GM12878 (cell line): Measurements from ENCODE around the gene ZFPM1. TPM values are rescaled to one million over a fixed set of nuclear protein-coding genes. Genes with fewer than 3 reads are reported as not detected.

Source experiments
- ATAC-seq: fragments of 200-7000 bp; cut with Tn5 transposase; 3 replicates; pipeline ENCODE4 v1.9.1; 2020; ENCODE audit warnings: mild to moderate bottlenecking, moderate library complexity
- BruUV-seq: library from RNA; stranded (reverse); fragments of 400-500 nt; replicated peaks from 2 replicates; lab custom pipeline; 2021; lab: Mats Ljungman, UMichigan
- CTCF ChIA-PET: fragments of 300-600 bp; sonication (Branson Sonifier 250); formaldehyde crosslinking; extraction: SDS; loops from one replicate; lab custom pipeline; 2021; ENCODE audit warnings: inconsistent platforms; lab: Yijun Ruan, JAX
- POLR2A ChIA-PET: fragments of 350-600 bp; formaldehyde crosslinking; extraction: SDS; loops from one replicate; lab custom pipeline; 2021; ENCODE audit warnings: inconsistent platforms; lab: Charles Lee
- RAD21 ChIA-PET: fragments of 300-600 bp; sonication (Branson Sonifier 250); formaldehyde crosslinking; loops from one replicate; lab custom pipeline; 2023; ENCODE audit warnings: antibody characterized with exemption; ENCODE audit not compliant: unreplicated experiment; lab: Charles Lee
- SMC1A ChIA-PET: fragments of 300-600 bp; sonication (Branson Sonifier 250); formaldehyde crosslinking; loops from one replicate; lab custom pipeline; 2023; ENCODE audit not compliant: unreplicated experiment, uncharacterized antibody; lab: Charles Lee
- DNase-seq: peaks from one replicate; pipeline ENCODE4 v3.0.0-alpha.2; 2011; ENCODE audit warnings: low read depth, low spot score
- FAIRE-seq: peaks from 3 replicates; lab custom pipeline; 2011; peaks lifted over from hg19 to GRCh38; lab: Jason Lieb, UNC
- H2AFZ ChIP-seq: 2 replicates; pipeline ENCODE4 v1.6.0; 2011; ENCODE audit warnings: low read depth, low read length, control low read depth; ENCODE audit not compliant: control insufficient read depth
- H3K27ac ChIP-seq: 2 replicates; pipeline ENCODE4 v1.5.1; 2011; ENCODE audit warnings: control low read depth; ENCODE audit not compliant: control insufficient read depth, insufficient read depth
- H3K27me3 ChIP-seq, 2 experiments: replicated peaks in 1 of 2; 2 replicates each; pipeline versions ENCODE4 v1.6.0 to v1.6.1; 2011; ENCODE audit warnings: low read length in 1 of 2; ENCODE audit not compliant: control insufficient read depth in 2 of 2, insufficient read depth in 2 of 2
- H3K36me3 ChIP-seq, 2 experiments: 2 replicates each; pipeline ENCODE4 v1.5.1; 2011; ENCODE audit warnings: low read length in 1 of 2; ENCODE audit not compliant: control insufficient read depth in 2 of 2, insufficient read depth in 2 of 2
- H3K4me1 ChIP-seq: 2 replicates; pipeline ENCODE4 v1.6.1; 2011; ENCODE audit warnings: mild to moderate bottlenecking, low read length, moderate library complexity, mixed read lengths; ENCODE audit not compliant: control insufficient read depth, insufficient read depth
- H3K4me2 ChIP-seq: 2 replicates; pipeline ENCODE4 v1.6.0; 2011; ENCODE audit warnings: control low read depth; ENCODE audit not compliant: control insufficient read depth, insufficient read depth
- H3K4me3 ChIP-seq: fragments of 200-600 bp; sonication (generic); 2 replicates; pipeline ENCODE4 v1.5.1; 2016
- H3K79me2 ChIP-seq: 2 replicates; pipeline ENCODE4 v1.6.0; 2011; ENCODE audit warnings: low read length; ENCODE audit not compliant: control insufficient read depth, insufficient read depth
- H3K9ac ChIP-seq: 2 replicates; pipeline ENCODE4 v1.8.0; 2011; ENCODE audit warnings: low read length, control low read depth, mixed read lengths; ENCODE audit not compliant: control insufficient read depth, insufficient read depth
- H3K9me3 ChIP-seq: replicated peaks from 3 replicates; pipeline ENCODE4 v1.5.1; 2011; ENCODE audit warnings: mild to moderate bottlenecking, low read length; ENCODE audit not compliant: control insufficient read depth, insufficient read depth
- H4K20me1 ChIP-seq: 2 replicates; pipeline ENCODE4 v1.6.0; 2011; ENCODE audit not compliant: control insufficient read depth, insufficient read depth
- BCL3 ChIP-seq: IDR thresholded peaks from 2 replicates; pipeline ENCODE4 v1.6.1; 2011; ENCODE audit warnings: borderline replicate concordance, low read depth, mild to moderate bottlenecking, moderate library complexity, low read length; ENCODE audit not compliant: insufficient read depth, poor library complexity, severe bottlenecking
- CBX5 ChIP-seq: sonication (generic); IDR thresholded peaks from 2 replicates; pipeline ENCODE4 v1.6.1; 2016; ENCODE audit warnings: low read depth, moderate library complexity, mild to moderate bottlenecking, inconsistent platforms
- EZH2 ChIP-seq: IDR thresholded peaks from 2 replicates; pipeline ENCODE4 v1.6.1; 2012; ENCODE audit warnings: low read depth, mild to moderate bottlenecking, control low read depth, inconsistent platforms, low read length, borderline replicate concordance; ENCODE audit not compliant: control insufficient read depth
- IKZF2 ChIP-seq, 2 experiments: fragments of 450-650 bp; IDR thresholded peaks; 2 replicates each; pipeline ENCODE4 v1.6.1; 2017; ENCODE audit warnings: mild to moderate bottlenecking in 2 of 2, moderate library complexity in 2 of 2
- KLF5 ChIP-seq: fragments of 450-650 bp; IDR thresholded peaks from 2 replicates; pipeline ENCODE4 v1.6.1; 2014; ENCODE audit warnings: mild to moderate bottlenecking; ENCODE audit not compliant: partially characterized antibody
- MEF2B ChIP-seq: fragments of 450-650 bp; IDR thresholded peaks from 2 replicates; pipeline ENCODE4 v1.6.1; 2018; ENCODE audit warnings: mild to moderate bottlenecking, moderate library complexity; ENCODE audit not compliant: partially characterized antibody, poor library complexity, severe bottlenecking
- MTA3 ChIP-seq: IDR thresholded peaks from 2 replicates; pipeline ENCODE4 v1.6.1; 2012; ENCODE audit warnings: low read length, inconsistent platforms, borderline replicate concordance
- NR2F1 ChIP-seq: fragments of 450-650 bp; conservative IDR thresholded peaks from 2 replicates; pipeline ENCODE4 v1.6.1; 2017; ENCODE audit warnings: mild to moderate bottlenecking
- RB1 ChIP-seq: fragments of 450-650 bp; formaldehyde crosslinking; IDR thresholded peaks from 2 replicates; pipeline ENCODE4 v1.6.1; 2017; ENCODE audit warnings: mild to moderate bottlenecking, borderline replicate concordance
- RFX5 ChIP-seq: IDR thresholded peaks from 2 replicates; pipeline ENCODE4 v1.6.1; 2011; ENCODE audit warnings: low read depth, low read length, improper control_type of control experiment
- SIN3A ChIP-seq: IDR thresholded peaks from 2 replicates; pipeline ENCODE4 v1.6.1; 2012; ENCODE audit warnings: low read depth, low read length, improper control_type of control experiment
- SREBF1 ChIP-seq: IDR thresholded peaks from 2 replicates; pipeline ENCODE4 v1.6.1; 2012; ENCODE audit warnings: mild to moderate bottlenecking, low read length
- TCF12 ChIP-seq: IDR thresholded peaks from 2 replicates; pipeline ENCODE4 v1.6.1; 2011; ENCODE audit warnings: low read depth, mild to moderate bottlenecking, low read length
- USF2 ChIP-seq: IDR thresholded peaks from 2 replicates; pipeline ENCODE4 v1.6.1; 2011; ENCODE audit warnings: low read depth, low read length, improper control_type of control experiment, borderline replicate concordance
- ZBTB33 ChIP-seq: fragments of 450-650 bp; IDR thresholded peaks from 2 replicates; pipeline ENCODE4 v1.6.1; 2017; ENCODE audit warnings: mild to moderate bottlenecking
- ZNF592 ChIP-seq: fragments of 450-650 bp; IDR thresholded peaks from 2 replicates; pipeline ENCODE4 v1.6.1; 2017; ENCODE audit warnings: mild to moderate bottlenecking, moderate library complexity
- WGBS: methylation state at CpG from one replicate; pipeline ENCODE4 v1.1.6; 2016; ENCODE audit warnings: low lambda C conversion rate; ENCODE audit not compliant: insufficient replicate concordance, insufficient coverage; ENCODE audit errors: missing lambda C conversion rate; 5-methylcytosine and 5-hydroxymethylcytosine counted together
- in situ Hi-C: fragments of 300-500 bp; cut with MboI; formaldehyde crosslinking; loops from 9 replicates; pipeline ENCODE4 v1.14.3; 2018; ENCODE audit warnings: mixed read lengths
- intact Hi-C: fragments of 100-400 bp; cut with micrococcal nuclease; formaldehyde crosslinking; loops from one replicate; pipeline ENCODE4 v1.14.2; 2022; ENCODE audit not compliant: unreplicated experiment
- polyA plus RNA-seq, 11 experiments: library from polyadenylated mRNA; depleted of rRNA in 4 of 11; unstranded in 6 of 11; stranded (reverse) in 5 of 11; fragments of >200 nt; fragmentation: Nextera tagmentation in 4 of 11; fragmentation: Illumina TruSeq in 1 of 11; extraction: Ambion mirVana in 4 of 11; extraction: Trizol in 1 of 11; gene quantifications; 1 replicate in 1 of 11; 2 replicates in 10 of 11; pipeline versions ENCODE4 v1.2.1 to v1.2.3, GENCODE V29; 2011 to 2016; ENCODE audit warnings: inconsistent platforms in 2 of 11, missing spikeins in 2 of 11, low read depth in 1 of 11
- total RNA-seq, 4 experiments: library from RNA; depleted of rRNA in 3 of 4; stranded (reverse); fragments of >200 nt in 3 of 4; fragmentation: Illumina TruSeq in 1 of 4; extraction: Trizol in 1 of 4; gene quantifications; 2 replicates each; pipeline versions ENCODE4 v1.2.1 to v1.2.3, GENCODE V29; 2013 to 2021

ZFPM1 gene
- total and polyA plus RNA-seq, 10 of the 15 experiments (the other 5 are each of a cell fraction or from before 2014, with no cell fraction given), result 0.02 to 5.1 (median 0.30) TPM

- in situ Hi-C loops, result no loop called here
- H3K27ac ChIP-seq, result no peak overlapping the region
- H2AFZ ChIP-seq, result no peak overlapping the region
- no peaks in the 10 kb centered on the region for H3K27me3 ChIP-seq
- H3K9me3 ChIP-seq, result no peaks in the 10 kb centered on the region
- H3K4me1 ChIP-seq, result peaks cover 9% of the 10 kb centered on the region
- RAD21 ChIA-PET, result no interaction called here
- CTCF ChIA-PET, result no interaction called here
- no peak for FAIRE-seq
- no peak for ATAC-seq
- intact Hi-C loops, result no loop called here
- no peak overlapping the region for H3K4me3 ChIP-seq
- DNase-seq, result no peak
- WGBS, result 82% methylated on average over 19 of the region's 19 CpGs
- POLR2A ChIA-PET, result interaction anchor here (1.0 kb wide), 1 partner anchor 26 kb away, joined by 3 read pairs; no protein-coding TSS in a partner anchor
- H3K79me2 ChIP-seq, result no peaks in the 10 kb centered on the region
- no TSS peak for BruUV-seq
- SMC1A ChIA-PET, result no interaction called here
- no peaks in the 10 kb centered on the region for H3K36me3 ChIP-seq
- H3K9ac ChIP-seq, result no peak overlapping the region
- H4K20me1 ChIP-seq, result peaks cover 4% of the 10 kb centered on the region; the same call in 1 of the 2 replicates
- no peak overlapping the region for H3K4me2 ChIP-seq
- no peak for TF ChIP-seq IKZF2 (IDR thresholded peaks at IDR 0.05)
- TF ChIP-seq MTA3, result no peak
- TF ChIP-seq ZNF592, result no peak
- no peak for TF ChIP-seq RFX5
- no peak for TF ChIP-seq RB1
- no peak for TF ChIP-seq ZBTB33
- no peak for TF ChIP-seq SREBF1
- no peak for TF ChIP-seq TCF12
- no peak for TF ChIP-seq CBX5
- no peak for TF ChIP-seq MEF2B
- TF ChIP-seq NR2F1, result no peak
- no peak for TF ChIP-seq EZH2
- no peak for TF ChIP-seq BCL3
- TF ChIP-seq KLF5, result no peak
- no peak for TF ChIP-seq SIN3A
- no peak for TF ChIP-seq USF2
Observed at GRCh38 chr16:88480829-88481228, 27.7 kb downstream of the ZFPM1 start.
